Measurements from ENCODE around the gene SNAP23.

The SNAP23 gene

DNA sequence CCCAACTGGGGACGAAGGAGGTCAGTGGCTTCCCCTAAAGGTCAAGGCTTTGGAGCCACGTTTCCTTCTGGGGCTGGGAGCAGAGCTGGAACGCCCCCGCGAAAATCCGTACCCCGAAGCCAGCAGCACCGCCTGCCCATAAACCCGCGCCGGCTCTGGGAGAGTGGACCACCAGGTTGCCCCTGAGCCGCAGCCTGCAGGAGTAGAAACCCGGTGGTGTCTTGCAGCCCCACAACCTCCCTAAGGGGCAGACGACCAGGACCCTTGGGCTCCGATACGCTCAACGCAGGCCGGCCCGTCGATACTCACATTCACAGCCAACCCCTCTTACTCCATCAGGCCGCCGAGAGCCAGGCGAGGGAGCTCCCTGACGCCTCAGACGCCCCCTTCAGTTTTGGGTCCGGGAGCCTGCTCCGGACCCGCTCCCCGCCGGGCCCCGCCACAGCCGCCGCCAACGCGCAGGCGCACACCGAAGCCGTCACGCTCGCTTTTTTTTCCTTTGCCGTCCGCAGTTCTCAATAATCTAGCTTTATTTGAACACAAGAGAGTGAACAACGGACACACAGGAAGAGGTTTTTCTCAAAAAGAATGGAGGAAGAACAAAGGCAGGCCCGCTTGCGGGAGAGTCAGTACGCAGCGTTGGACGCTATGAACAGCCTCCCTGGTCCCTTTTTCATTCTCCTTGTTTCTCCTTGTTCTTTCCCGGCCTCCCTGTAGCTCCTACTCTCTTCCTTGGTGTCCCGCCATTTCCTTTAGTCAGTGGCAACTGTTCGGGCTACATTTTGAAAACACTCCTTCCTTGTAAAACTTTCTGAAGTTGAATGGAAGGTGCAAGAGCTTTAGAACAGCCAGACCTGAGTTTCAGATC is 4.5 kb upstream of the SNAP23 start, which contains the start of gene ZNF106:
TSS of gene ZNF106 (minus strand) at position 471 of the 868 bp plus-strand sequence. CDS start 18,852 bp downstream, outside the sequence.
- Histone ChIP-seq H4K5ac (ENCODE audit: low read length) (peak within 1 kb of the TSS; percentile 100), H3K56ac (ENCODE audit: low read length) (peak within 1 kb of the TSS; percentile 100), H4K8ac (ENCODE audit: low read depth, low read length) (peak within 1 kb of the TSS; percentile 97), H3K79me2 (ENCODE audit: control insufficient read depth, insufficient read depth, low read length) (peaks cover 4% of the 10 kb centered on the region), H3K23ac (ENCODE audit: low read length) (peak within 1 kb of the TSS; percentile 89), H3K9ac (ENCODE audit: low read length) (peak within 1 kb of the TSS; percentile 97), H3K4me1 (ENCODE audit: control insufficient read depth, low read depth, low read length) (peaks cover 2% of the 10 kb centered on the region), H3K4me3 (ENCODE audit: low read length) (peak within 1 kb of the TSS; percentile 84), H3K4me2 (ENCODE audit: low read length) (peak within 1 kb of the TSS; percentile 98), H3K36me3 (ENCODE audit: control insufficient read depth, insufficient read depth, low read length) (no peaks in the 10 kb centered on the region), H3K27me3 (ENCODE audit: insufficient read depth, low read length, poor library complexity) (no peaks in the 10 kb centered on the region), H2BK15ac (replicated peaks; ENCODE audit: low read depth) (no peak within 1 kb of the TSS), H3K18ac (ENCODE audit: low read length) (peak within 1 kb of the TSS; percentile 81), H3K4ac (ENCODE audit: low read depth, low read length) (peak within 1 kb of the TSS; percentile 81), H2BK120ac (ENCODE audit: low read depth, low read length) (peak within 1 kb of the TSS; percentile 48), H3K27ac (ENCODE audit: low read depth, low read length) (peak within 1 kb of the TSS; percentile 86), H2AK5ac (ENCODE audit: low read length) (no peak within 1 kb of the TSS), H2BK5ac (ENCODE audit: low read length) (peak within 1 kb of the TSS; percentile 96), H3K79me1 (ENCODE audit: low read length) (peaks cover 4% of the 10 kb centered on the region)
- DNase-seq: peak; percentile 97
- no CpG with 5 or more reads among the region's 51 CpGs for WGBS (ENCODE audit: extremely low coverage, insufficient coverage, low lambda C conversion rate)

DNA sequence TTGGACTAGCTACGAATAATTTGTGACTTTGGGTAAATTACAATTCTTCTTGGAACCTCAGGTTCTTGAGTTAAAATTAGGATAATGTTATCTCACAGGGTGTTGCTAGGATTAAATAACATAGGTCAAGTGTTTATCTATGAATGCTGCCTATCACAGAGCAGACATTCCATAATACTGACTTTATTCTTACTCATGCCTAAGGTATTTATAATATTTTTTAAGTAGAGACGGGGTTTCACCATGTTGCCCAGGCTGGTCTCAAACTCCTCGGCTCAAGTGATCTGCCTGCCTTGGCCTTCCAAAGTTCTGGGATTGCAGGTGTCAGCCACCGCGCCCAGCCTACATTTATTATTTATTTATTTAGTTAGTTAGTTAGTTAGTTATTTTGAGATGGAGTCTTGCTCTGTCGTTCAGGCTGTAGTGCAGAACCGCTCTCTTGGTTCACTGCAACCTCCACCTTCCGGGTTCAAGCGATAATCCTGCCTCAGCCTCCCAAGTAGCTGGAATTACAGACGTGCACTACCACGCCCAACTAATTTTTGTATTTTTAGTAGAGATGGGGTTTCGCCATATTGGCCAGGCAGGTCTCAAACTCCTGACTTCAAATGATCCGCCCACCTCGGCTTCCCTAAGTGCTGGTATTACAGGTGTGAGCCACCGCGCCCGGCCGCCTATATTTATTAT is 3.8 kb upstream of the SNAP23 start:
- Histone ChIP-seq H3K23ac (ENCODE audit: low read length) (no peak overlapping the region), H3K79me1 (ENCODE audit: low read length) (peaks cover 5% of the 10 kb centered on the region), H4K5ac (ENCODE audit: low read length) (peak overlapping the region; percentile 100), H2BK5ac (ENCODE audit: low read length) (peak overlapping the region; percentile 96), H3K4me1 (ENCODE audit: control insufficient read depth, low read depth, low read length) (peaks cover 2% of the 10 kb centered on the region), H3K18ac (ENCODE audit: low read length) (peak overlapping the region; percentile 81), H3K4me3 (ENCODE audit: low read length) (no peak overlapping the region), H2BK15ac (replicated peaks; ENCODE audit: low read depth) (no peak overlapping the region), H3K4me2 (ENCODE audit: low read length) (peak overlapping the region; percentile 98), H3K56ac (ENCODE audit: low read length) (peak overlapping the region; percentile 99), H3K27ac (ENCODE audit: low read depth, low read length) (peak overlapping the region; percentile 86), H3K27me3 (ENCODE audit: insufficient read depth, low read length, poor library complexity) (no peaks in the 10 kb centered on the region), H3K79me2 (ENCODE audit: control insufficient read depth, insufficient read depth, low read length) (peaks cover 7% of the 10 kb centered on the region), H3K36me3 (ENCODE audit: control insufficient read depth, insufficient read depth, low read length) (no peaks in the 10 kb centered on the region), H2AK5ac (ENCODE audit: low read length) (no peak overlapping the region), H4K8ac (ENCODE audit: low read depth, low read length) (peak overlapping the region; percentile 97), H2BK120ac (ENCODE audit: low read depth, low read length) (peak overlapping the region; percentile 48), H3K4ac (ENCODE audit: low read depth, low read length) (peak overlapping the region; percentile 81), H3K9ac (ENCODE audit: low read length) (peak overlapping the region; percentile 97)
- no CpG with 5 or more reads among the region's 18 CpGs for WGBS (ENCODE audit: extremely low coverage, insufficient coverage, low lambda C conversion rate)
- DNase-seq: peak; percentile 50

DNA sequence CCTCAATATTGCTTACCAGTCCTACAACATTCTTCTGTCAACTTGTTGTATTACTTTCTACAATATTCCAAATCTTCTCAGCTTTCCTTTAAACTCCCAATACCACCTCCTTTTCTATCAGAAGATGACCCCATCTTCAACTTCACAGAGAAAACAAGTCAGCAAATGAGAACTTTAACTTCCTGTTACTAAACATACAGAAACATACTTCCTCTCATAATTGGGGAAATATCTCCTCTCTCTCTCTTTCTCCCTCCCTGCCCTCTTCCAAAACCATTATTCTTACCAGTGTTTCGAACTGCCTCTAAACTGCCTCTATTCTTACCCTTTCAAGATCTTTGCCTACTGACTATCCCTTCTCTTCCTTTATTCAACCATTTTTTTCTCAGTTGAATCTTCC is 1.8 kb upstream of the SNAP23 start:
- H3K36me3 ChIP-seq (ENCODE audit: control insufficient read depth, insufficient read depth, low read length): no peaks in the 10 kb centered on the region
- no peak overlapping the region for H3K4ac ChIP-seq (ENCODE audit: low read depth, low read length)
- H3K23ac ChIP-seq (ENCODE audit: low read length): no peak overlapping the region
- H3K18ac ChIP-seq (ENCODE audit: low read length): no peak overlapping the region
- no peak overlapping the region for H4K8ac ChIP-seq (ENCODE audit: low read depth, low read length)
- no peak overlapping the region for H3K4me2 ChIP-seq (ENCODE audit: low read length)
- H3K27me3 ChIP-seq (ENCODE audit: insufficient read depth, low read length, poor library complexity): no peaks in the 10 kb centered on the region
- peaks cover 4% of the 10 kb centered on the region for H3K79me2 ChIP-seq (ENCODE audit: control insufficient read depth, insufficient read depth, low read length)
- no peak overlapping the region for H3K56ac ChIP-seq (ENCODE audit: low read length)
- H2BK15ac ChIP-seq (replicated peaks; ENCODE audit: low read depth): no peak overlapping the region
- peaks cover 2% of the 10 kb centered on the region for H3K79me1 ChIP-seq (ENCODE audit: low read length)
- no peak overlapping the region for H2AK5ac ChIP-seq (ENCODE audit: low read length)
- H2BK5ac ChIP-seq (ENCODE audit: low read length): no peak overlapping the region
- H3K9ac ChIP-seq (ENCODE audit: low read length): no peak overlapping the region
- H3K27ac ChIP-seq (ENCODE audit: low read depth, low read length): no peak overlapping the region
- no peak for DNase-seq
- no peak overlapping the region for H3K4me3 ChIP-seq (ENCODE audit: low read length)
- no peak overlapping the region for H4K5ac ChIP-seq (ENCODE audit: low read length)
- peaks cover 2% of the 10 kb centered on the region for H3K4me1 ChIP-seq (ENCODE audit: control insufficient read depth, low read depth, low read length)
- no peak overlapping the region for H2BK120ac ChIP-seq (ENCODE audit: low read depth, low read length)
- WGBS (ENCODE audit: extremely low coverage, insufficient coverage, low lambda C conversion rate): no CpG with 5 or more reads among the region's 1 CpG

DNA sequence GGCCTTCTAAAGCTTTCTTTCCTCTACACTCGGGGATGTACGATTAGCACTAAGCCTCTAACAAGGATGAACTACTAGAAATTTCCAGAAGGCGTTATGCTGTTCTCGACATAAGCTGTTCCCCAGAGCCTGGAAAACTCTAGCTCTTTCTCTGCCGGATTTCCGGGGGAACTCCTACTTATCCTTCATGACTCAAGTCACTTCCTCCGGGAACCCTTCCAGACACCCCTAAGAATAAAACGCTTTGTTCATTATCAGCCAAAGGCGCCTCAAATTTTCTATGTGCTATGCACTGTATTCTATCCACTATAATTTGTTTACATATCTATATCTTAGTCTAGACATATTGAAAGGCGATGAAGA is 455 bp upstream of the SNAP23 start:
- H3K9ac ChIP-seq (ENCODE audit: low read length): peak overlapping the region; percentile 59
- no peak overlapping the region for H3K27ac ChIP-seq (ENCODE audit: low read depth, low read length)
- H3K4me1 ChIP-seq (ENCODE audit: control insufficient read depth, low read depth, low read length): peaks cover 2% of the 10 kb centered on the region
- H3K23ac ChIP-seq (ENCODE audit: low read length): no peak overlapping the region
- DNase-seq: peak; percentile 23
- H3K36me3 ChIP-seq (ENCODE audit: control insufficient read depth, insufficient read depth, low read length): no peaks in the 10 kb centered on the region
- peaks cover 4% of the 10 kb centered on the region for H3K79me2 ChIP-seq (ENCODE audit: control insufficient read depth, insufficient read depth, low read length)
- H3K4me3 ChIP-seq (ENCODE audit: low read length): peak overlapping the region; percentile 6
- peak overlapping the region; percentile 77 for H3K18ac ChIP-seq (ENCODE audit: low read length)
- H2BK120ac ChIP-seq (ENCODE audit: low read depth, low read length): no peak overlapping the region
- no peak overlapping the region for H3K4ac ChIP-seq (ENCODE audit: low read depth, low read length)
- H2BK15ac ChIP-seq (replicated peaks; ENCODE audit: low read depth): no peak overlapping the region
- no peak overlapping the region for H2BK5ac ChIP-seq (ENCODE audit: low read length)
- H4K5ac ChIP-seq (ENCODE audit: low read length): no peak overlapping the region
- H4K8ac ChIP-seq (ENCODE audit: low read depth, low read length): no peak overlapping the region
- no peaks in the 10 kb centered on the region for H3K27me3 ChIP-seq (ENCODE audit: insufficient read depth, low read length, poor library complexity)
- no CpG with 5 or more reads among the region's 10 CpGs for WGBS (ENCODE audit: extremely low coverage, insufficient coverage, low lambda C conversion rate)
- peak overlapping the region; percentile 89 for H3K56ac ChIP-seq (ENCODE audit: low read length)
- H3K79me1 ChIP-seq (ENCODE audit: low read length): peaks cover 2% of the 10 kb centered on the region
- H3K4me2 ChIP-seq (ENCODE audit: low read length): peak overlapping the region; percentile 36
- H2AK5ac ChIP-seq (ENCODE audit: low read length): no peak overlapping the region

DNA sequence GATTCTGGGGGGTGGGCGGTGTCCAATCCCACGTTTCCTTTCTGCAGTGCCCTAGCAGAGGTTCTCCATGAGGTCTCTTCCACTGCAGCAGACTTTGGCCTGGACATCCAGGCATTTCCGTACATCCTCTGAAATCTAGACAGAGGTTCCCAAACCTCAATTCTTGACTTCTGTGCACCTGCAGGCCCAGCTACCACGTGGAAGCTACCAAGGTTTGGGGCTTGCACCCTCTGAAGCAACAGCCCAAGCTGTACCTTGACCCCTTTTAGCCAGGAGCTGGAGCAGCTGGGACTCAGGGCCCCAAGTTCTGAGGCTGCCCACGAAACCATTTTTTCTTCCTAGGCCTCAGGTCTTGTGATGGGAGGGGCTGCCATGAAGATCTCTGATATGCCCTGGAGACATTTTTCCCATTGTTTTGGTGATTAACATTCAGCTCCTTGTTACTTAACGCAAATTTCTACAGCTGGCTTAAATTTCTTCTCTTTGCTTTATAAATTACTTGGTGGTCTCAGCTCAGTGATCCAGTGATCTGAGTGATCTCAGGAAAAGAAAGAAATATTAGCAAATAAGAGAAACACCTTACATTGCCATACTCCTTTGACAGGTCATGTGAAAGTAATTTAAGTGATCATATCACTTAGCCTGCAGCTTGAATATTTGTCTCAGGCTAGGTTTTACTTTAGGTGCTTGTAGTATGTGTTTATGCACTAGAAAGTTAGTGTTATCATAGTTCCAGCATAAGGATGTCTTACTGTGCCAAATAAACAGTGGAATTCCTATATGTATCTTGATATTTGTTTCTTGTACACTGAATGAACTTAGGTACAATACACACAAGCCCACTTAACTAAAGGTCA is 3.0 kb downstream of the SNAP23 start:
- H3K18ac ChIP-seq (ENCODE audit: low read length): no peak overlapping the region
- no peak overlapping the region for H3K9ac ChIP-seq (ENCODE audit: low read length)
- no peak overlapping the region for H4K8ac ChIP-seq (ENCODE audit: low read depth, low read length)
- no peaks in the 10 kb centered on the region for H3K4me1 ChIP-seq (ENCODE audit: control insufficient read depth, low read depth, low read length)
- H3K79me2 ChIP-seq (ENCODE audit: control insufficient read depth, insufficient read depth, low read length): peaks cover 6% of the 10 kb centered on the region
- H2BK5ac ChIP-seq (ENCODE audit: low read length): no peak overlapping the region
- H3K23ac ChIP-seq (ENCODE audit: low read length): no peak overlapping the region
- peak; percentile 34 for DNase-seq
- no peaks in the 10 kb centered on the region for H3K36me3 ChIP-seq (ENCODE audit: control insufficient read depth, insufficient read depth, low read length)
- H3K56ac ChIP-seq (ENCODE audit: low read length): no peak overlapping the region
- H3K27ac ChIP-seq (ENCODE audit: low read depth, low read length): no peak overlapping the region
- peaks cover 6% of the 10 kb centered on the region for H3K79me1 ChIP-seq (ENCODE audit: low read length)
- H3K4ac ChIP-seq (ENCODE audit: low read depth, low read length): no peak overlapping the region
- H3K4me3 ChIP-seq (ENCODE audit: low read length): no peak overlapping the region
- H3K4me2 ChIP-seq (ENCODE audit: low read length): no peak overlapping the region
- WGBS (ENCODE audit: extremely low coverage, insufficient coverage, low lambda C conversion rate): no CpG with 5 or more reads among the region's 6 CpGs
- H2BK15ac ChIP-seq (replicated peaks; ENCODE audit: low read depth): no peak overlapping the region
- no peak overlapping the region for H4K5ac ChIP-seq (ENCODE audit: low read length)
- no peak overlapping the region for H2AK5ac ChIP-seq (ENCODE audit: low read length)
- H2BK120ac ChIP-seq (ENCODE audit: low read depth, low read length): no peak overlapping the region
- no peaks in the 10 kb centered on the region for H3K27me3 ChIP-seq (ENCODE audit: insufficient read depth, low read length, poor library complexity)

Measured in mesendoderm (in vitro differentiated cells).